ENCODE measurements around the gene BBIP1.

Gene BBIP1

GRCh38 chr10:110861930-110862649 lies 56.9 kb downstream of the BBIP1 start:
- peak; percentile 54 for DNase-seq

- no peak for DNase-seq
Observed at GRCh38 chr10:110861476-110861875, 57.5 kb downstream of the BBIP1 start.

- peak; percentile 79 for DNase-seq
Observed at GRCh38 chr10:110860576-110861241, 58.3 kb downstream of the BBIP1 start.

- DNase-seq = no peak
Observed at GRCh38 chr10:110859973-110860376, 59.0 kb downstream of the BBIP1 start.

GRCh38 chr10:110859206-110859972 lies 59.6 kb downstream of the BBIP1 start:
- DNase-seq = no peak

GRCh38 chr10:110858297-110858934 lies 60.6 kb downstream of the BBIP1 start:
- no peak for DNase-seq

- DNase-seq = no peak
Observed at GRCh38 chr10:110857265-110858171, 61.5 kb downstream of the BBIP1 start.

GRCh38 chr10:110853921-110854605 lies 64.9 kb downstream of the BBIP1 start:
- no peak for DNase-seq

- DNase-seq = no peak
Observed at GRCh38 chr10:110852947-110853346, 66.0 kb downstream of the BBIP1 start.

- no peak for DNase-seq
Observed at GRCh38 chr10:110852255-110852896, 66.6 kb downstream of the BBIP1 start.

- no peak for DNase-seq
Observed at GRCh38 chr10:110851020-110851612, 67.9 kb downstream of the BBIP1 start.

- no peak for DNase-seq
Observed at GRCh38 chr10:110850099-110850498, 68.9 kb downstream of the BBIP1 start.
